H1 (cell line): ENCODE results near the gene KCNMA1. TPM values are rescaled to one million over a fixed set of nuclear protein-coding genes. Genes with fewer than 3 reads are reported as not detected.

Experiments
- CTCF ChIA-PET: fragments of 300-600 bp; sonication (Branson Sonifier 250); formaldehyde crosslinking; loops from one replicate; lab custom pipeline; 2021; ENCODE audit not compliant: partially characterized antibody; lab: Charles Lee
- POLR2A ChIA-PET: fragments of 300-600 bp; sonication (Branson Sonifier 250); formaldehyde crosslinking; loops from one replicate; lab custom pipeline; 2021; ENCODE audit warnings: inconsistent platforms; ENCODE audit not compliant: partially characterized antibody; lab: Charles Lee
- DNase-seq, 2 experiments: peaks; one replicate each; pipeline versions ENCODE4 v3.0.0 to v3.0.0-alpha.2; 2010 to 2022; ENCODE audit warnings: low spot score in 2 of 2, low read depth in 1 of 2, mixed read lengths in 1 of 2
- FAIRE-seq: peaks from 2 replicates; lab custom pipeline; 2011; peaks lifted over from hg19 to GRCh38; lab: Jason Lieb, UNC
- H2AFZ ChIP-seq: 2 replicates; pipeline ENCODE4 v1.8.1; 2012; ENCODE audit warnings: low read length, inconsistent platforms
- H2AK5ac ChIP-seq: 2 replicates; pipeline ENCODE4 v1.6.1; 2013; ENCODE audit warnings: low read depth, low read length
- H2BK120ac ChIP-seq: replicated peaks from 2 replicates; pipeline ENCODE3; 2013; ENCODE audit warnings: low read depth, low read length, inconsistent platforms
- H2BK12ac ChIP-seq: 2 replicates; pipeline ENCODE4 v1.6.1; 2013; ENCODE audit warnings: low read depth, low read length
- H2BK15ac ChIP-seq: 2 replicates; pipeline ENCODE4 v1.6.1; 2013; ENCODE audit warnings: low read length
- H2BK20ac ChIP-seq: 2 replicates; pipeline ENCODE4 v1.6.1; 2013; ENCODE audit warnings: low read length
- H2BK5ac ChIP-seq: 2 replicates; pipeline ENCODE4 v1.6.1; 2013; ENCODE audit warnings: low read depth, low read length
- H3K14ac ChIP-seq: 2 replicates; pipeline ENCODE4 v1.6.1; 2013; ENCODE audit warnings: inconsistent platforms; ENCODE audit not compliant: insufficient read length
- H3K18ac ChIP-seq: 2 replicates; pipeline ENCODE4 v1.6.1; 2013; ENCODE audit warnings: low read length; ENCODE audit errors: extremely low read depth
- H3K23ac ChIP-seq: 2 replicates; pipeline ENCODE4 v1.6.1; 2013; ENCODE audit warnings: inconsistent platforms; ENCODE audit not compliant: insufficient read length
- H3K23me2 ChIP-seq: 2 replicates; pipeline ENCODE4 v1.6.1; 2013; ENCODE audit warnings: low read depth, low read length
- H3K27ac ChIP-seq: 2 replicates; pipeline ENCODE4 v1.6.1; 2011; ENCODE audit warnings: low read depth, low read length, inconsistent platforms
- H3K27me3 ChIP-seq, 4 experiments: replicated peaks in 1 of 4; 1 replicate in 1 of 4; 2 replicates in 3 of 4; pipeline versions ENCODE4 v1.6.1 to v1.8.1; 2011 to 2013; ENCODE audit warnings: low read length in 3 of 4, mild to moderate bottlenecking in 3 of 4, inconsistent platforms in 2 of 4, mixed read lengths in 2 of 4, moderate library complexity in 1 of 4; ENCODE audit not compliant: control insufficient read depth in 3 of 4, insufficient read depth in 3 of 4; ENCODE audit errors: extremely low read depth in 1 of 4
- H3K36me3 ChIP-seq, 4 experiments: 2 replicates each; pipeline versions ENCODE4 v1.6.1 to v1.8.1; 2011 to 2013; ENCODE audit warnings: mild to moderate bottlenecking in 4 of 4, low read length in 3 of 4, moderate library complexity in 2 of 4, control low read depth in 1 of 4, inconsistent platforms in 1 of 4; ENCODE audit not compliant: insufficient read depth in 4 of 4, control insufficient read depth in 2 of 4
- H3K4ac ChIP-seq: replicated peaks from 2 replicates; pipeline ENCODE3; 2013; ENCODE audit warnings: low read length, low read depth, mixed read lengths, inconsistent platforms; ENCODE audit not compliant: insufficient read length
- H3K4me1 ChIP-seq, 4 experiments: replicated peaks in 1 of 4; 1 replicate in 1 of 4; 2 replicates in 3 of 4; pipeline versions ENCODE4 v1.6.1 to v1.8.1; 2011 to 2013; ENCODE audit warnings: low read length in 3 of 4, inconsistent platforms in 2 of 4, mixed read lengths in 1 of 4; ENCODE audit not compliant: insufficient read depth in 4 of 4, control insufficient read depth in 3 of 4
- H3K4me2 ChIP-seq, 2 experiments: 2 replicates each; pipeline versions ENCODE4 v1.6.1 to v1.8.1; 2011 to 2013; ENCODE audit warnings: low read depth in 2 of 2, low read length in 2 of 2, control low read depth in 1 of 2, inconsistent platforms in 1 of 2, mild to moderate bottlenecking in 1 of 2; ENCODE audit not compliant: insufficient read depth in 1 of 2
- H3K4me3 ChIP-seq, 4 experiments: fragments of 200-600, 300-600 bp in 1 of 4; sonication (generic), shearing (Covaris generic), sonication (Bioruptor Twin) in 1 of 4; 2 replicates each; pipeline versions ENCODE4 v1.5.1 to v1.8.1; 2011 to 2016; ENCODE audit warnings: low read length in 4 of 4, low read depth in 3 of 4, control low read depth in 2 of 4, inconsistent platforms in 2 of 4, mild to moderate bottlenecking in 2 of 4, mixed read lengths in 1 of 4, moderate library complexity in 1 of 4; ENCODE audit not compliant: insufficient read depth in 2 of 4; ENCODE audit errors: extremely low read depth in 1 of 4
- H3K56ac ChIP-seq: replicated peaks from 2 replicates; pipeline ENCODE3; 2013; ENCODE audit warnings: low read depth, mild to moderate bottlenecking, mixed read lengths, low read length, inconsistent platforms; ENCODE audit not compliant: insufficient read length
- H3K79me1 ChIP-seq: 2 replicates; pipeline ENCODE4 v1.6.1; 2013; ENCODE audit warnings: low read depth, low read length, control low read depth
- H3K79me2 ChIP-seq, 2 experiments: 2 replicates each; pipeline versions ENCODE4 v1.6.1 to v1.8.1; 2012 to 2013; ENCODE audit warnings: low read length in 2 of 2, mild to moderate bottlenecking in 2 of 2, inconsistent platforms in 1 of 2; ENCODE audit not compliant: insufficient read depth in 2 of 2, control insufficient read depth in 1 of 2
- H3K9ac ChIP-seq, 4 experiments: replicated peaks in 1 of 4; 1 replicate in 1 of 4; 2 replicates in 3 of 4; pipeline versions ENCODE4 v1.6.1 to v1.8.1; 2011 to 2013; ENCODE audit warnings: low read depth in 3 of 4, low read length in 3 of 4, control low read depth in 2 of 4, mild to moderate bottlenecking in 2 of 4, moderate library complexity in 2 of 4, inconsistent platforms in 1 of 4; ENCODE audit errors: extremely low read depth in 1 of 4
- H3K9me3 ChIP-seq, 2 experiments: 2 replicates each; pipeline versions ENCODE4 v1.6.1 to v1.8.1; 2012 to 2013; ENCODE audit warnings: mild to moderate bottlenecking in 2 of 2, moderate library complexity in 2 of 2, control low read depth in 1 of 2, inconsistent platforms in 1 of 2, low read depth in 1 of 2, low read length in 1 of 2, mixed read lengths in 1 of 2; ENCODE audit not compliant: insufficient read depth in 2 of 2
- H4K20me1 ChIP-seq, 2 experiments: replicated peaks in 1 of 2; 2 replicates each; pipeline versions ENCODE3 to v1.8.1; 2011 to 2013; ENCODE audit warnings: inconsistent platforms in 2 of 2, low read length in 2 of 2, mild to moderate bottlenecking in 1 of 2; ENCODE audit not compliant: insufficient read depth in 2 of 2, control insufficient read depth in 1 of 2
- H4K5ac ChIP-seq: 2 replicates; pipeline ENCODE4 v1.6.1; 2013; ENCODE audit warnings: low read length, low read depth, mixed read lengths, inconsistent platforms; ENCODE audit not compliant: insufficient read length
- H4K8ac ChIP-seq: 2 replicates; pipeline ENCODE4 v1.8.0; 2013; ENCODE audit warnings: mild to moderate bottlenecking, moderate library complexity, low read length, inconsistent platforms; ENCODE audit not compliant: insufficient read depth; ENCODE audit errors: extremely low read depth
- H4K91ac ChIP-seq: replicated peaks from 2 replicates; pipeline ENCODE3; 2013; ENCODE audit warnings: low read length, mixed read lengths, inconsistent platforms; ENCODE audit not compliant: insufficient read length
- BACH1 ChIP-seq: IDR thresholded peaks from 2 replicates; pipeline ENCODE4 v1.6.1; 2012; ENCODE audit warnings: low read length, improper control_type of control experiment
- CBX8 ChIP-seq: fragments of 300-800, 300-1000 bp; sonication (generic); IDR thresholded peaks from 2 replicates; pipeline ENCODE4 v1.7.1; 2016; ENCODE audit warnings: low read depth, low read length, borderline replicate concordance
- CEBPB ChIP-seq: IDR thresholded peaks from 2 replicates; pipeline ENCODE4 v1.6.1; 2012; ENCODE audit warnings: low read depth, low read length
- E2F6 ChIP-seq: IDR thresholded peaks from 2 replicates; pipeline ENCODE4 v1.6.1; 2012; ENCODE audit warnings: inconsistent platforms
- EP300 ChIP-seq, 2 experiments: IDR thresholded peaks; 1 replicate in 1 of 2; 2 replicates in 1 of 2; pipeline ENCODE4 v1.6.1; 2011 to 2012; ENCODE audit warnings: low read depth in 2 of 2, low read length in 2 of 2, mild to moderate bottlenecking in 2 of 2, borderline replicate concordance in 1 of 2, inconsistent platforms in 1 of 2, moderate library complexity in 1 of 2
- GABPA ChIP-seq: IDR thresholded peaks from 2 replicates; pipeline ENCODE4 v1.6.1; 2011; ENCODE audit warnings: mild to moderate bottlenecking, low read length, moderate library complexity, borderline replicate concordance; ENCODE audit not compliant: insufficient read depth
- HDAC6 ChIP-seq: IDR thresholded peaks from one replicate; pipeline ENCODE4 v1.7.1; 2012; ENCODE audit warnings: low read depth, mild to moderate bottlenecking, inconsistent platforms, low read length, moderate library complexity
- NRF1 ChIP-seq: IDR thresholded peaks from 2 replicates; pipeline ENCODE4 v1.6.1; 2011; ENCODE audit warnings: mild to moderate bottlenecking, low read depth, low read length, improper control_type of control experiment
- POLR2A ChIP-seq, 2 experiments: IDR thresholded peaks; 1 replicate in 1 of 2; 2 replicates in 1 of 2; pipeline ENCODE4 v1.6.1; 2011; ENCODE audit warnings: low read depth in 2 of 2, low read length in 2 of 2, mild to moderate bottlenecking in 2 of 2; ENCODE audit errors: control extremely low read depth in 1 of 2
- RFX5 ChIP-seq: IDR thresholded peaks from 2 replicates; pipeline ENCODE4 v1.6.1; 2011; ENCODE audit warnings: low read depth, low read length, improper control_type of control experiment, borderline replicate concordance
- RXRA ChIP-seq: IDR thresholded peaks from 2 replicates; pipeline ENCODE4 v1.6.1; 2011; ENCODE audit warnings: low read depth, mild to moderate bottlenecking, low read length, moderate library complexity; ENCODE audit not compliant: insufficient read depth
- SP2 ChIP-seq: IDR thresholded peaks from 2 replicates; pipeline ENCODE4 v1.6.1; 2012; ENCODE audit warnings: mild to moderate bottlenecking, low read length, inconsistent platforms
- SP4 ChIP-seq: IDR thresholded peaks from 2 replicates; pipeline ENCODE4 v1.6.1; 2012; ENCODE audit warnings: low read length, inconsistent platforms
- TBP ChIP-seq: IDR thresholded peaks from 2 replicates; pipeline ENCODE4 v1.6.1; 2011; ENCODE audit warnings: low read depth, low read length, improper control_type of control experiment
- WGBS, 2 experiments: shearing (Covaris generic) in 1 of 2; methylation state at CpG; one replicate each; pipeline versions ENCODE4 v1.1.6 to v1.1.7; 2013 to 2015; ENCODE audit warnings: low lambda C conversion rate in 2 of 2, mixed read lengths in 2 of 2, inconsistent platforms in 1 of 2, low coverage in 1 of 2, missing lambda C conversion rate in 1 of 2; ENCODE audit not compliant: insufficient replicate concordance in 2 of 2, insufficient coverage in 1 of 2, insufficient read length in 1 of 2; ENCODE audit errors: extremely low coverage in 1 of 2, missing lambda C conversion rate in 1 of 2; 5-methylcytosine and 5-hydroxymethylcytosine counted together
- polyA plus RNA-seq, 7 experiments: library from polyadenylated mRNA; depleted of rRNA in 3 of 7; stranded (reverse) in 5 of 7; unstranded in 2 of 7; fragments of >200 nt in 5 of 7; fragments of 200-250 nt in 2 of 7; gene quantifications; 1 replicate in 5 of 7; 2 replicates in 1 of 7; 4 replicates in 1 of 7; pipeline versions ENCODE4 v1.2.1 to v1.2.3, GENCODE V29; 2011 to 2013; ENCODE audit warnings: missing spikeins in 2 of 7, mixed read lengths in 2 of 7
- total RNA-seq: library from RNA; stranded (reverse); fragmentation: NEBNext Ultra II Directional; extraction: Animal tissue kit (Norgen Biotek cat#: 25700); gene quantifications from 2 replicates; pipeline ENCODE4 v1.2.1, GENCODE V29; 2021

Gene KCNMA1
- total and polyA plus RNA-seq, 2 of the 8 experiments (the other 6 are each of a cell fraction or from before 2014, with no cell fraction given): 10.2 to 11.1 TPM

- Histone ChIP-seq H3K36me3 (no peaks in the 10 kb centered on the region), H2AFZ (no peak overlapping the region)
- POLR2A ChIA-PET: no interaction called here
- TF ChIP-seq BACH1 (no peak), EP300 (IDR thresholded peaks at IDR 0.05; ENCODE audit: borderline replicate concordance in 1 of 2, low read depth in 2 of 2, low read length in 2 of 2) (no peak), RXRA (no peak), GABPA (no peak), CEBPB (no peak), SP4 (no peak), TBP (no peak), POLR2A (IDR thresholded peaks at IDR 0.05; ENCODE audit: control extremely low read depth in 1 of 2, low read depth in 2 of 2, low read length in 2 of 2) (no peak), SP2 (no peak), CBX8 (no peak), E2F6 (no peak), HDAC6 (no peak), RFX5 (no peak), NRF1 (no peak)
Observed at GRCh38 chr10:77175631-77176222, 461.9 kb downstream of the KCNMA1 start.

More at GRCh38 chr10:77175631-77176222, 461.9 kb downstream of the KCNMA1 start:
- H3K56ac ChIP-seq: no peak overlapping the region
- H3K4me1 ChIP-seq: peaks cover 0 to 6% (median 2%) of the 10 kb centered on the region in 4 experiments; a peak in 3 of 7 replicates
- no peak overlapping the region for H4K8ac ChIP-seq
- H3K9me3 ChIP-seq: no peaks in the 10 kb centered on the region
- no peak overlapping the region; the same call in 1 of the 2 replicates for H2BK20ac ChIP-seq
- no peaks in the 10 kb centered on the region for H4K20me1 ChIP-seq
- no peak overlapping the region for H3K14ac ChIP-seq
- CTCF ChIA-PET: interaction anchor here (0.7 to 6.0 kb wide), 18 partner anchors 10 to 599 kb away, joined by 3 to 96 read pairs (median 8); no protein-coding TSS in a partner anchor
- H3K23ac ChIP-seq: no peak overlapping the region
- DNase-seq: no peak
- no peak overlapping the region for H3K27ac ChIP-seq
- H4K5ac ChIP-seq: no peak overlapping the region
- H2BK5ac ChIP-seq: no peak overlapping the region
- H3K79me2 ChIP-seq: no peaks in the 10 kb centered on the region
- WGBS, 2 experiments: 88% methylated on average over 2 of the region's 2 CpGs; no CpG with 5 or more reads in 1 of the 2 experiments
- H3K4ac ChIP-seq: no peak overlapping the region
- no peaks in the 10 kb centered on the region for H3K27me3 ChIP-seq
- H3K4me2 ChIP-seq: no peak overlapping the region
- H4K91ac ChIP-seq: no peak overlapping the region
- FAIRE-seq: no peak
- H3K18ac ChIP-seq: no peak overlapping the region
- H3K23me2 ChIP-seq: no peaks in the 10 kb centered on the region; the same call in 1 of the 2 replicates
- H2BK15ac ChIP-seq: no peak overlapping the region
- H3K4me3 ChIP-seq: no peak overlapping the region
- H2AK5ac ChIP-seq: no peak overlapping the region; the same call in 1 of the 2 replicates
- no peaks in the 10 kb centered on the region for H3K79me1 ChIP-seq
- H2BK12ac ChIP-seq: no peak overlapping the region
- H2BK120ac ChIP-seq: no peak overlapping the region
- H3K9ac ChIP-seq: no peak overlapping the region
